Endothelial cell of umbilical vein (primary cell): ENCODE measurements around the gene RCOR2. TPM values are rescaled to one million over a fixed set of nuclear protein-coding genes. Genes with fewer than 3 reads are reported as not detected.

Experiments
- BruUV-seq: library from RNA; stranded (reverse); fragments of 400-500 nt; replicated peaks from 2 replicates; lab custom pipeline; 2021; lab: Mats Ljungman, UMichigan
- CTCF ChIA-PET: fragments of 300-600, 350-600 bp; sonication (Branson Sonifier 250); formaldehyde crosslinking; loops from one replicate; lab custom pipeline; 2021; ENCODE audit warnings: antibody characterized with exemption, inconsistent platforms; lab: Charles Lee
- POLR2A ChIA-PET: fragments of 300-600, 350-600 bp; sonication (Branson Sonifier 250); formaldehyde crosslinking; loops from one replicate; lab custom pipeline; 2021; ENCODE audit warnings: antibody characterized with exemption, inconsistent platforms; lab: Charles Lee
- DNase-seq: peaks from one replicate; pipeline ENCODE4 v3.0.0-alpha.2; 2011; ENCODE audit warnings: low read depth, low spot score
- FAIRE-seq: peaks from 2 replicates; lab custom pipeline; 2011; peaks lifted over from hg19 to GRCh38; lab: Jason Lieb, UNC
- H2AFZ ChIP-seq: 2 replicates; pipeline ENCODE4 v1.6.0; 2012; ENCODE audit warnings: low read depth, low read length, control low read depth, inconsistent platforms
- H3K27ac ChIP-seq: 2 replicates; pipeline ENCODE4 v1.5.1; 2011; ENCODE audit warnings: low read depth, mild to moderate bottlenecking, control low read depth, low read length, moderate library complexity; ENCODE audit not compliant: insufficient read depth
- H3K27me3 ChIP-seq, 2 experiments: 2 replicates each; pipeline versions ENCODE4 v1.6.0 to v1.6.1; 2011; ENCODE audit warnings: low read length in 2 of 2, mixed read lengths in 1 of 2; ENCODE audit not compliant: control insufficient read depth in 2 of 2, insufficient read depth in 2 of 2
- H3K36me3 ChIP-seq, 2 experiments: 2 replicates in 1 of 2; 3 replicates in 1 of 2; pipeline ENCODE4 v1.5.1; 2011; ENCODE audit warnings: low read length in 2 of 2, mild to moderate bottlenecking in 1 of 2, moderate library complexity in 1 of 2; ENCODE audit not compliant: control insufficient read depth in 2 of 2, insufficient read depth in 2 of 2; ENCODE audit errors: extremely low read depth in 1 of 2
- H3K4me1 ChIP-seq: 3 replicates; pipeline ENCODE4 v1.5.1; 2011; ENCODE audit warnings: mild to moderate bottlenecking, low read length; ENCODE audit not compliant: control insufficient read depth, insufficient read depth; ENCODE audit errors: extremely low read depth
- H3K4me2 ChIP-seq: 2 replicates; pipeline ENCODE4 v1.6.1; 2011; ENCODE audit warnings: low read length, control low read depth, mixed read lengths; ENCODE audit not compliant: insufficient read depth
- H3K4me3 ChIP-seq, 3 experiments: fragments of 200-600 bp in 1 of 3; sonication (generic), shearing (Covaris generic) in 1 of 3; replicated peaks in 1 of 3; 2 replicates each; pipeline ENCODE4 v1.5.1; 2011 to 2016; ENCODE audit warnings: control low read depth in 3 of 3, low read length in 3 of 3, mild to moderate bottlenecking in 2 of 3, inconsistent platforms in 1 of 3, low read depth in 1 of 3, moderate library complexity in 1 of 3; ENCODE audit not compliant: insufficient read depth in 1 of 3
- H3K79me2 ChIP-seq: 2 replicates; pipeline ENCODE4 v1.6.0; 2012; ENCODE audit warnings: low read length, inconsistent platforms; ENCODE audit not compliant: control insufficient read depth, insufficient read depth
- H3K9ac ChIP-seq: replicated peaks from 2 replicates; pipeline ENCODE3; 2011; ENCODE audit warnings: low read length, control low read depth; ENCODE audit not compliant: insufficient read depth; ENCODE audit errors: extremely low read depth
- H3K9me1 ChIP-seq: replicated peaks from 3 replicates; pipeline ENCODE4 v1.6.0; 2011; ENCODE audit warnings: mild to moderate bottlenecking, low read length; ENCODE audit not compliant: control insufficient read depth, insufficient read depth; ENCODE audit errors: extremely low read depth
- H3K9me3 ChIP-seq: replicated peaks from 2 replicates; pipeline ENCODE4 v1.5.1; 2012; ENCODE audit warnings: low read length, inconsistent platforms; ENCODE audit not compliant: control insufficient read depth, insufficient read depth
- H4K20me1 ChIP-seq: replicated peaks from 2 replicates; pipeline ENCODE3; 2011; ENCODE audit warnings: mild to moderate bottlenecking, low read length; ENCODE audit not compliant: control insufficient read depth, insufficient read depth; ENCODE audit errors: extremely low read depth
- EZH2 ChIP-seq: IDR thresholded peaks from 2 replicates; pipeline ENCODE4 v1.6.1; 2012; ENCODE audit warnings: borderline replicate concordance, low read depth, mild to moderate bottlenecking, moderate library complexity, low read length, inconsistent platforms; ENCODE audit not compliant: severe bottlenecking
- FOS ChIP-seq: IDR thresholded peaks from 2 replicates; pipeline ENCODE4 v1.6.1; 2011; ENCODE audit warnings: mild to moderate bottlenecking, low read length, moderate library complexity, borderline replicate concordance; ENCODE audit not compliant: insufficient read depth
- GATA2 ChIP-seq: IDR thresholded peaks from 2 replicates; pipeline ENCODE4 v1.7.0; 2011; ENCODE audit warnings: low read depth, mild to moderate bottlenecking, moderate library complexity, mixed read lengths, low read length; ENCODE audit not compliant: insufficient read length, insufficient read depth
- JUN ChIP-seq: IDR thresholded peaks from 2 replicates; pipeline ENCODE4 v1.6.1; 2011; ENCODE audit warnings: borderline replicate concordance, low read depth; ENCODE audit not compliant: insufficient read length, insufficient read depth
- MYC ChIP-seq: IDR thresholded peaks from one replicate; pipeline ENCODE4 v1.6.1; 2011; ENCODE audit warnings: mild to moderate bottlenecking, low read depth, low read length
- POLR2A ChIP-seq: IDR thresholded peaks from 2 replicates; pipeline ENCODE4 v1.6.1; 2012; ENCODE audit warnings: low read depth, mild to moderate bottlenecking, control low read depth, low read length
- POLR2AphosphoS5 ChIP-seq: IDR thresholded peaks from 2 replicates; pipeline ENCODE4 v1.6.1; 2012; ENCODE audit warnings: low read depth, mild to moderate bottlenecking, control low read depth, low read length, moderate library complexity; ENCODE audit not compliant: insufficient read depth
- dilution Hi-C: fragments of 300-500 bp; cut with MboI; formaldehyde crosslinking; loops from one replicate; pipeline ENCODE4 v1.15.0; 2019; ENCODE audit warnings: low sequenced_read_pairs; ENCODE audit not compliant: extremely low pct_ligation_motif_present
- intact Hi-C: fragments of 100-400 bp; cut with micrococcal nuclease; formaldehyde crosslinking; loops from one replicate; pipeline ENCODE4 v1.10.0; 2022
- polyA plus RNA-seq, 4 experiments: library from polyadenylated mRNA; depleted of rRNA in 3 of 4; stranded (reverse) in 3 of 4; unstranded in 1 of 4; fragments of >200 nt; gene quantifications; 2 replicates each; pipeline versions ENCODE4 v1.2.1 to v1.2.3, GENCODE V29; 2011 to 2012; ENCODE audit warnings: missing spikeins in 1 of 4
- total RNA-seq: library from RNA; stranded (reverse); gene quantifications from 2 replicates; pipeline ENCODE4 v1.2.3, GENCODE V29; 2021
- TF ChIP-seq, protein P1 (sequence below): IDR thresholded peaks from 2 replicates; pipeline ENCODE4 v1.6.1; 2011; ENCODE audit not compliant: insufficient read depth, insufficient read length
- TF ChIP-seq, protein P2 (sequence below), 2 donors: IDR thresholded peaks; 1 replicate in 1 of 2; 2 replicates in 1 of 2; pipeline ENCODE4 v1.5.1; 2011; ENCODE audit warnings: low read length in 2 of 2, mild to moderate bottlenecking in 2 of 2, moderate library complexity in 2 of 2, control low read depth in 1 of 2, inconsistent platforms in 1 of 2, low read depth in 1 of 2; ENCODE audit not compliant: insufficient read depth in 1 of 2; ENCODE audit errors: extremely low read depth in 1 of 2

RCOR2 gene
- total and polyA plus RNA-seq, 2 donors (not counting 3 experiments of a cell fraction or from before 2014, with no cell fraction given), result 0.13 to 0.63 TPM

DNA sequence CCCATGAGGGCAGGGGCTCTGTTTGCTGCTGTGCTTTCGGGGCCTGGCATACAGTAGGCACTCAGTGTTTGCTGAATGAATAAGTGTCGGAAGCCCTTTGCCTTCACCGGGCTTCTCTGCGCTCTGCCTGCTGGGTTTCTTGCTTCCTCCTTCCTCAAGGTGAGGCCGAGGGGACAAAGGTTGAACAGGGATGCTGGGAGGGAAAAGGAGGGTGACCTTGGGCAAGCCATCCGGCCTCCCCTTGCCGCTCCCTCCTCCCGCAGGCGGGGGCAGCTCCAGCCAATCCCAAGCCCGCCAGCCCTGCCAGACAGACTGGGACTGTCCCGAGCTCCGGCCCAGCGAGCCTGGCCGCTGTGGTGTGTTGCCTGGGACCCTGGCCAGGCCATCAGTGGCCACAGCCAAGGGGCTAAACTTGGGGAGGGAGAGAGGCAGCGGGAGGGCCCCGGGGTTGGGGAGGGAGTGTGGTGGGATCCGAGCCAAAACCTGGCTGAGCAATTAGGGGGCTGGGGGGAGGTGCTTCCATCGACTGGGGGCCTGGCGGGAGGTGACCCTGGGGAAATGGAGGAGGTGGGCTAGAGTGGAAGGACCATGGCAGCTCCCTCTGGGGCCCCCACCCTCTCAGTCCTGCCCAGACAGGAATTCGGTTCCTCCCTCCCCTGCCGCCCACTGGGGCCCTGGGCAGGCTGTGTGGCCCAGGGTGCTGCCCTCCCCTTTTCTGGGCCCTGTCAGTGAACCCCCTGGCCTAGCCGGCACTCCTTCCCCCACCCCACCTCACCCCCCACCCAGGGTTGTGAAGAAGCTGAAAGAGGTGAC is 3.4 kb upstream of the RCOR2 start:
- Histone ChIP-seq H3K9ac (no peak overlapping the region), H3K27me3 (peaks cover 2 to 6% of the 10 kb centered on the region in 2 experiments), H3K4me2 (no peak overlapping the region), H3K4me3 (no peak overlapping the region), H3K4me1 (peaks cover 7% of the 10 kb centered on the region), H3K9me3 (no peaks in the 10 kb centered on the region), H4K20me1 (no peaks in the 10 kb centered on the region), H3K36me3 (no peaks in the 10 kb centered on the region), H3K79me2 (no peaks in the 10 kb centered on the region), H2AFZ (no peak overlapping the region), H3K27ac (no peak overlapping the region), H3K9me1 (no peaks in the 10 kb centered on the region)
- dilution Hi-C loops, result no loop called here
- ChIA-PET CTCF (interaction anchor here (0.9 to 3.1 kb wide), 11 partner anchors 9 to 229 kb away, joined by 3 to 11 read pairs (median 5); partner anchors contain the start of gene ZFTA), POLR2A (no interaction called here)
- intact Hi-C loops, result no loop called here
- BruUV-seq, result no TSS peak
- no peak for FAIRE-seq
- no peak for TF ChIP-seq POLR2AphosphoS5
- TF ChIP-seq, protein P1, sequence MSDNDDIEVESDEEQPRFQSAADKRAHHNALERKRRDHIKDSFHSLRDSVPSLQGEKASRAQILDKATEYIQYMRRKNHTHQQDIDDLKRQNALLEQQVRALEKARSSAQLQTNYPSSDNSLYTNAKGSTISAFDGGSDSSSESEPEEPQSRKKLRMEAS, result no peak
- no peak for TF ChIP-seq EZH2
- no peak for TF ChIP-seq GATA2
- TF ChIP-seq POLR2A, result no peak
- TF ChIP-seq, protein P2, sequence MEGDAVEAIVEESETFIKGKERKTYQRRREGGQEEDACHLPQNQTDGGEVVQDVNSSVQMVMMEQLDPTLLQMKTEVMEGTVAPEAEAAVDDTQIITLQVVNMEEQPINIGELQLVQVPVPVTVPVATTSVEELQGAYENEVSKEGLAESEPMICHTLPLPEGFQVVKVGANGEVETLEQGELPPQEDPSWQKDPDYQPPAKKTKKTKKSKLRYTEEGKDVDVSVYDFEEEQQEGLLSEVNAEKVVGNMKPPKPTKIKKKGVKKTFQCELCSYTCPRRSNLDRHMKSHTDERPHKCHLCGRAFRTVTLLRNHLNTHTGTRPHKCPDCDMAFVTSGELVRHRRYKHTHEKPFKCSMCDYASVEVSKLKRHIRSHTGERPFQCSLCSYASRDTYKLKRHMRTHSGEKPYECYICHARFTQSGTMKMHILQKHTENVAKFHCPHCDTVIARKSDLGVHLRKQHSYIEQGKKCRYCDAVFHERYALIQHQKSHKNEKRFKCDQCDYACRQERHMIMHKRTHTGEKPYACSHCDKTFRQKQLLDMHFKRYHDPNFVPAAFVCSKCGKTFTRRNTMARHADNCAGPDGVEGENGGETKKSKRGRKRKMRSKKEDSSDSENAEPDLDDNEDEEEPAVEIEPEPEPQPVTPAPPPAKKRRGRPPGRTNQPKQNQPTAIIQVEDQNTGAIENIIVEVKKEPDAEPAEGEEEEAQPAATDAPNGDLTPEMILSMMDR (IDR thresholded peaks at IDR 0.05; ENCODE audit: extremely low read depth in 1 of 2, insufficient read depth in 1 of 2, low read depth in 1 of 2, low read length in 2 of 2), result no peak
- no peak for TF ChIP-seq MYC
- TF ChIP-seq FOS, result no peak
- TF ChIP-seq JUN, result no peak
- no peak for DNase-seq
